T-helper 1 cell treated with Interleukin-12 subunit alpha and Interleukin-12 subunit beta and Interleukin-4 antibody, amounts not matched to agents 30 ng/mL and 1 ng/mL, for 36 hours (primary cell): ENCODE results near the gene CUTA. TPM values are rescaled to one million over a fixed set of nuclear protein-coding genes. Genes with fewer than 3 reads are reported as not detected.

Source experiments
- intact Hi-C: fragments of 100-400 bp; cut with micrococcal nuclease; formaldehyde crosslinking; loops from one replicate; pipeline ENCODE4 v1.15.1; 2024
- total RNA-seq: library from RNA; stranded (reverse); gene quantifications from 2 replicates; pipeline ENCODE4 v1.2.3, GENCODE V29; 2022

The CUTA gene
- 134 and 135 TPM in 2 replicates for total RNA-seq

- intact Hi-C loops, result loop anchor here (1.0 to 10.0 kb wide), 20 partner anchors 8 to 1753 kb away; partner anchors contain the start of genes AGPAT1, C6orf47, CSNK2B and DXO
Measured at GRCh38 chr6:33417903-33418689, at the start of gene CUTA. Gene CUTA, minus strand, starts transcription at chr6:33418107. Its CDS starts 107 bp downstream, at chr6:33418000.

- intact Hi-C loops, result no loop called here
Measured at GRCh38 chr6:33467091-33467490, 49.2 kb upstream of the CUTA start.

GRCh38 chr6:33466075-33466735 lies 48.3 kb upstream of the CUTA start:
- intact Hi-C loops, result no loop called here

GRCh38 chr6:33459226-33459625 lies 41.3 kb upstream of the CUTA start:
- intact Hi-C loops, result no loop called here

GRCh38 chr6:33458676-33459075 lies 40.8 kb upstream of the CUTA start:
- intact Hi-C loops, result no loop called here

- intact Hi-C loops, result no loop called here
Measured at GRCh38 chr6:33456156-33456555, 38.2 kb upstream of the CUTA start.

- intact Hi-C loops, result loop anchor here (2.0 kb wide), 1 partner anchor 36 kb away; the partner anchor contains the start of gene CUTA
Measured at GRCh38 chr6:33455051-33455450, 37.1 kb upstream of the CUTA start.

- intact Hi-C loops, result loop anchor here (1.0 to 5.0 kb wide), 16 partner anchors 23 to 254 kb away; partner anchors contain the start of genes BAK1, CUTA, ITPR3 and KIFC1
Measured at GRCh38 chr6:33454009-33454946, 36.4 kb upstream of the CUTA start, which contains the start of gene ZBTB9. Gene ZBTB9, plus strand, starts transcription at chr6:33454576. Its CDS starts 525 bp downstream, at chr6:33455101.

- intact Hi-C loops, result loop anchor here (1.0 to 5.0 kb wide), 16 partner anchors 22 to 253 kb away; partner anchors contain the start of genes BAK1, CUTA, ITPR3 and KIFC1
Measured at GRCh38 chr6:33453393-33454008, 35.6 kb upstream of the CUTA start.

- intact Hi-C loops, result loop anchor here (5.0 kb wide), 1 partner anchor 170 kb away; the partner anchor contains the start of gene ITPR3
Measured at GRCh38 chr6:33452496-33452895, 34.6 kb upstream of the CUTA start.

- intact Hi-C loops, result loop anchor here (5.0 kb wide), 1 partner anchor 171 kb away; the partner anchor contains the start of gene ITPR3
Measured at GRCh38 chr6:33451606-33452005, 33.7 kb upstream of the CUTA start.

GRCh38 chr6:33450434-33450833 lies 32.5 kb upstream of the CUTA start:
- intact Hi-C loops, result loop anchor here (5.0 kb wide), 1 partner anchor 172 kb away; the partner anchor contains the start of gene ITPR3

- intact Hi-C loops, result no loop called here
Measured at GRCh38 chr6:33446356-33446755, 28.4 kb upstream of the CUTA start.

- intact Hi-C loops, result no loop called here
Measured at GRCh38 chr6:33445119-33445603, 27.3 kb upstream of the CUTA start.

- intact Hi-C loops, result no loop called here
Measured at GRCh38 chr6:33443619-33444504, 26.0 kb upstream of the CUTA start.

- intact Hi-C loops, result no loop called here
Measured at GRCh38 chr6:33443025-33443424, 25.1 kb upstream of the CUTA start.

- intact Hi-C loops, result no loop called here
Measured at GRCh38 chr6:33442283-33442682, 24.4 kb upstream of the CUTA start.

- intact Hi-C loops, result no loop called here
Measured at GRCh38 chr6:33441457-33441856, 23.6 kb upstream of the CUTA start.

GRCh38 chr6:33440649-33441309 lies 22.9 kb upstream of the CUTA start:
- intact Hi-C loops, result no loop called here
